Neural cell (in vitro differentiated cells): Measurements from ENCODE around the gene HTR7.
A peak's percentile ranks its signal among the peaks of the same experiment; 100 is the strongest.

Experiments used
- EP300 ChIP-seq: fragments of 450-650 bp; conservative IDR thresholded peaks from 2 replicates; pipeline ENCODE4 v1.6.1; 2014; ENCODE audit warnings: antibody characterized with exemption, mild to moderate bottlenecking, moderate library complexity; ENCODE audit not compliant: poor library complexity, severe bottlenecking
- EZH2 ChIP-seq: fragments of 200-600, 300-800 bp; shearing (Covaris generic), sonication (generic); IDR thresholded peaks from 2 replicates; pipeline ENCODE4 v1.6.1; 2014; ENCODE audit warnings: antibody characterized with exemption, low read length, borderline replicate concordance, mild to moderate bottlenecking; ENCODE audit not compliant: insufficient read depth, poor library complexity, severe bottlenecking
- POLR2AphosphoS5 ChIP-seq: IDR thresholded peaks from 2 replicates; pipeline ENCODE4 v1.6.1; 2012
- RAD21 ChIP-seq: fragments of 450-650 bp; conservative IDR thresholded peaks from 2 replicates; pipeline ENCODE4 v1.6.1; 2014; ENCODE audit warnings: antibody characterized with exemption, mild to moderate bottlenecking, moderate library complexity
- REST ChIP-seq: IDR thresholded peaks from 2 replicates; pipeline ENCODE4 v1.6.1; 2012; ENCODE audit warnings: borderline replicate concordance
- SMC3 ChIP-seq: fragments of 450-650 bp; conservative IDR thresholded peaks from 2 replicates; pipeline ENCODE4 v1.6.1; 2014; ENCODE audit warnings: antibody characterized with exemption, mild to moderate bottlenecking, moderate library complexity; ENCODE audit not compliant: poor library complexity
- TAF1 ChIP-seq: IDR thresholded peaks from 2 replicates; pipeline ENCODE4 v1.6.1; 2012; ENCODE audit warnings: low read depth
- TF ChIP-seq, protein P1 (sequence below): fragments of 450-650 bp; IDR thresholded peaks from 2 replicates; pipeline ENCODE4 v1.5.1; 2014; ENCODE audit warnings: antibody characterized with exemption, mild to moderate bottlenecking, moderate library complexity; ENCODE audit not compliant: poor library complexity, severe bottlenecking

GRCh38 chr10:90751107-90751997 lies 106.5 kb downstream of the HTR7 start:
- TF ChIP-seq EZH2 (no peak), SMC3 (peak; percentile 85), POLR2AphosphoS5 (no peak), REST (no peak), EP300 (no peak), RAD21 (peak; percentile 83), TAF1 (no peak)
- TF ChIP-seq, protein P1, sequence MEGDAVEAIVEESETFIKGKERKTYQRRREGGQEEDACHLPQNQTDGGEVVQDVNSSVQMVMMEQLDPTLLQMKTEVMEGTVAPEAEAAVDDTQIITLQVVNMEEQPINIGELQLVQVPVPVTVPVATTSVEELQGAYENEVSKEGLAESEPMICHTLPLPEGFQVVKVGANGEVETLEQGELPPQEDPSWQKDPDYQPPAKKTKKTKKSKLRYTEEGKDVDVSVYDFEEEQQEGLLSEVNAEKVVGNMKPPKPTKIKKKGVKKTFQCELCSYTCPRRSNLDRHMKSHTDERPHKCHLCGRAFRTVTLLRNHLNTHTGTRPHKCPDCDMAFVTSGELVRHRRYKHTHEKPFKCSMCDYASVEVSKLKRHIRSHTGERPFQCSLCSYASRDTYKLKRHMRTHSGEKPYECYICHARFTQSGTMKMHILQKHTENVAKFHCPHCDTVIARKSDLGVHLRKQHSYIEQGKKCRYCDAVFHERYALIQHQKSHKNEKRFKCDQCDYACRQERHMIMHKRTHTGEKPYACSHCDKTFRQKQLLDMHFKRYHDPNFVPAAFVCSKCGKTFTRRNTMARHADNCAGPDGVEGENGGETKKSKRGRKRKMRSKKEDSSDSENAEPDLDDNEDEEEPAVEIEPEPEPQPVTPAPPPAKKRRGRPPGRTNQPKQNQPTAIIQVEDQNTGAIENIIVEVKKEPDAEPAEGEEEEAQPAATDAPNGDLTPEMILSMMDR: peak; percentile 78
